ENCODE measurements around the gene PBX1.

- TF ChIP-seq CTCF (IDR thresholded peaks at IDR 0.05) (no peak), POLR2AphosphoS5 (IDR thresholded peaks at IDR 0.05) (no peak), EP300 (IDR thresholded peaks at IDR 0.05) (no peak), POLR2A (IDR thresholded peaks at IDR 0.05) (no peak)
Observed at GRCh38 chr1:164678136-164678700, 119.2 kb downstream of the PBX1 start.

All from sigmoid colon (tissue), 4 donors.